CD4-positive, alpha-beta T cell (primary cell): ENCODE data around the gene HNRNPC. TPM values are rescaled to one million over a fixed set of nuclear protein-coding genes. Genes with fewer than 3 reads are reported as not detected.
A peak's percentile ranks its signal among the peaks of the same experiment; 100 is the strongest.

ENCODE experiments used
- ATAC-seq: fragments of 200-7000 bp; cut with Tn5 transposase; one replicate; pipeline ENCODE4 v1.10.0; 2022; ENCODE audit warnings: mild to moderate bottlenecking; ENCODE audit not compliant: poor library complexity
- CTCF ChIA-PET: fragments of 350-600 bp; sonication (Branson Sonifier 250); formaldehyde crosslinking; loops from one replicate; lab custom pipeline; 2021; ENCODE audit warnings: antibody characterized with exemption, inconsistent platforms; lab: Charles Lee
- POLR2A ChIA-PET: fragments of 350-600 bp; sonication (Branson Sonifier 250); formaldehyde crosslinking; loops from one replicate; lab custom pipeline; 2021; ENCODE audit warnings: antibody characterized with exemption, inconsistent platforms; lab: Charles Lee
- DNase-seq, 14 experiments: peaks; one replicate each; pipeline ENCODE4 v3.0.0-alpha.2; 2013 to 2020; ENCODE audit warnings: mixed read lengths in 2 of 14
- H3K27ac ChIP-seq, 2 donors: one replicate each; pipeline versions ENCODE4 v1.5.1 to v1.7.0; 2013; ENCODE audit warnings: low read length in 2 of 2, low read depth in 1 of 2, mild to moderate bottlenecking in 1 of 2
- H3K27me3 ChIP-seq, 2 experiments: 1 replicate in 1 of 2; 2 replicates in 1 of 2; pipeline versions ENCODE4 v1.6.1 to v1.7.0; 2013; ENCODE audit warnings: low read length in 2 of 2, control low read depth in 1 of 2, mild to moderate bottlenecking in 1 of 2, moderate library complexity in 1 of 2; ENCODE audit not compliant: insufficient read depth in 2 of 2, control insufficient read depth in 1 of 2
- H3K36me3 ChIP-seq: one replicate; pipeline ENCODE4 v1.6.1; 2013; ENCODE audit warnings: low read length, control low read depth; ENCODE audit not compliant: insufficient read depth
- H3K4me1 ChIP-seq: one replicate; pipeline ENCODE4 v1.6.1; 2013; ENCODE audit warnings: low read length, control low read depth; ENCODE audit not compliant: insufficient read depth
- H3K4me3 ChIP-seq: one replicate; pipeline ENCODE4 v1.5.1; 2013; ENCODE audit warnings: mild to moderate bottlenecking, low read length, moderate library complexity
- H3K9me3 ChIP-seq, 2 experiments: 1 replicate in 1 of 2; 2 replicates in 1 of 2; pipeline versions ENCODE4 v1.6.1 to v1.7.0; 2013; ENCODE audit warnings: low read length in 2 of 2, mild to moderate bottlenecking in 2 of 2, control low read depth in 1 of 2, moderate library complexity in 1 of 2; ENCODE audit not compliant: control insufficient read depth in 1 of 2, insufficient read depth in 1 of 2
- H3K27ac Mint-ChIP-seq: one replicate; pipeline ENCODE4 v1.8.0; 2020; ENCODE audit warnings: mixed read lengths
- H3K27me3 Mint-ChIP-seq: one replicate; pipeline ENCODE4 v1.8.0; 2021; ENCODE audit warnings: mixed read lengths
- H3K36me3 Mint-ChIP-seq: one replicate; pipeline ENCODE4 v1.8.0; 2021; ENCODE audit warnings: low read depth, mixed read lengths
- H3K4me1 Mint-ChIP-seq: one replicate; pipeline ENCODE4 v1.8.0; 2021; ENCODE audit warnings: low read depth, mixed read lengths
- H3K4me3 Mint-ChIP-seq: one replicate; pipeline ENCODE4 v1.8.0; 2020; ENCODE audit warnings: mild to moderate bottlenecking, mixed read lengths
- H3K9me3 Mint-ChIP-seq: one replicate; pipeline ENCODE4 v1.8.0; 2020; ENCODE audit warnings: mixed read lengths
- intact Hi-C, 2 experiments: fragments of 100-400 bp; cut with DNase I in 1 of 2; cut with micrococcal nuclease in 1 of 2; formaldehyde crosslinking; loops; one replicate each; pipeline versions ENCODE4 v1.15.1 to v1.9.0; 2023 to 2025; cut with DNase I, micrococcal nuclease
- total RNA-seq, 174 experiments: library from RNA in 2 of 174; stranded (reverse) in 2 of 174; gene quantifications; one replicate each; pipeline ENCODE4 v1.2.3 and lab custom pipeline; 2021 to 2026
- TF ChIP-seq, protein P1 (sequence below): fragments of 200-600 bp; IDR thresholded peaks from one replicate; pipeline ENCODE4 v1.8.0; 2022; ENCODE audit warnings: antibody characterized with exemption, mild to moderate bottlenecking

HNRNPC gene
- total RNA-seq, 2 experiments from 2014 or later, result 507 to 528 TPM

DNA sequence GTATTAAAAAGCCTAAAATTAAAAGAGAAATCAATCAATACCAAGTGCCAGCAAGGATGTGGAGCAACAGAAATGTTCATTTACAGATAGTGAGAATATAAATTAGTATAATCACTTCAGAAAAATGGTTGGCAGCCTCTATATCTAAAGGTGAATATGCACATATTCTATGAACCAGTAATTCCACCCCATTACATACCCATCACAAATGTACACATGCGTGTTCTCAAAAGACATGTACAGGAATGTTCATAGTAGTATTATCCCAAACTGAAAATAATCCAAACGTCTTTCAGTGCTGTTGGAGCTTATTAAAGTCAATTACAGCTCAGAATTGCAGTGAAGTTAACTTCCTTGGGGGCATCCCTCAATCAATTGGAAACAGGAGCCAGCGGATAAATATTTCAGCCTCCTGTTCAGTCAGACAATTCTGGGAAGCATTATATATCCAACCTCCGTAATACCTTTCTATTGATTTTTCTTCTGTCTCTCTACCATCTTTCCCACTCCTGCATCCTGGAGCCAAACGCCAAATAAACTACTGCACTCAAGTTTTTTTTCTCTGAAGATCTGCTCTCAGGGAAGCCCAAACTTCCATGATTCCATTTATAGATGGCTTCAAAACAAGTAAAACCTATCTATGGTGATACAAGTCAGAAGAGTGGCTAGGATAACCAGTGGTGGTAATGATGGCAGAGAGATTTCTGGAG, 68.3 kb downstream of the HNRNPC start:
- H3K27me3 Mint-ChIP-seq, result no peaks in the 10 kb centered on the region
- no peaks in the 10 kb centered on the region for H3K4me1 ChIP-seq
- ChIA-PET CTCF (no interaction called here), POLR2A (no interaction called here)
- H3K9me3 Mint-ChIP-seq, result no peaks in the 10 kb centered on the region
- peak in 2 of 14 experiments; percentile 4 to 13 for DNase-seq
- TF ChIP-seq, protein P1, sequence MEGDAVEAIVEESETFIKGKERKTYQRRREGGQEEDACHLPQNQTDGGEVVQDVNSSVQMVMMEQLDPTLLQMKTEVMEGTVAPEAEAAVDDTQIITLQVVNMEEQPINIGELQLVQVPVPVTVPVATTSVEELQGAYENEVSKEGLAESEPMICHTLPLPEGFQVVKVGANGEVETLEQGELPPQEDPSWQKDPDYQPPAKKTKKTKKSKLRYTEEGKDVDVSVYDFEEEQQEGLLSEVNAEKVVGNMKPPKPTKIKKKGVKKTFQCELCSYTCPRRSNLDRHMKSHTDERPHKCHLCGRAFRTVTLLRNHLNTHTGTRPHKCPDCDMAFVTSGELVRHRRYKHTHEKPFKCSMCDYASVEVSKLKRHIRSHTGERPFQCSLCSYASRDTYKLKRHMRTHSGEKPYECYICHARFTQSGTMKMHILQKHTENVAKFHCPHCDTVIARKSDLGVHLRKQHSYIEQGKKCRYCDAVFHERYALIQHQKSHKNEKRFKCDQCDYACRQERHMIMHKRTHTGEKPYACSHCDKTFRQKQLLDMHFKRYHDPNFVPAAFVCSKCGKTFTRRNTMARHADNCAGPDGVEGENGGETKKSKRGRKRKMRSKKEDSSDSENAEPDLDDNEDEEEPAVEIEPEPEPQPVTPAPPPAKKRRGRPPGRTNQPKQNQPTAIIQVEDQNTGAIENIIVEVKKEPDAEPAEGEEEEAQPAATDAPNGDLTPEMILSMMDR, result no peak
- no peak overlapping the region for H3K27ac Mint-ChIP-seq
- no peak overlapping the region for H3K27ac ChIP-seq
- peaks cover 26% of the 10 kb centered on the region for H3K36me3 Mint-ChIP-seq
- no peak for ATAC-seq
- no peaks in the 10 kb centered on the region for H3K9me3 ChIP-seq
- peaks cover under 1% of the 10 kb centered on the region for H3K36me3 ChIP-seq
- no peak overlapping the region for H3K4me3 Mint-ChIP-seq
- intact Hi-C loops, result no loop called here
- H3K4me1 Mint-ChIP-seq, result peaks cover 24% of the 10 kb centered on the region
- H3K4me3 ChIP-seq, result no peak overlapping the region
- no peaks in the 10 kb centered on the region for H3K27me3 ChIP-seq

DNA sequence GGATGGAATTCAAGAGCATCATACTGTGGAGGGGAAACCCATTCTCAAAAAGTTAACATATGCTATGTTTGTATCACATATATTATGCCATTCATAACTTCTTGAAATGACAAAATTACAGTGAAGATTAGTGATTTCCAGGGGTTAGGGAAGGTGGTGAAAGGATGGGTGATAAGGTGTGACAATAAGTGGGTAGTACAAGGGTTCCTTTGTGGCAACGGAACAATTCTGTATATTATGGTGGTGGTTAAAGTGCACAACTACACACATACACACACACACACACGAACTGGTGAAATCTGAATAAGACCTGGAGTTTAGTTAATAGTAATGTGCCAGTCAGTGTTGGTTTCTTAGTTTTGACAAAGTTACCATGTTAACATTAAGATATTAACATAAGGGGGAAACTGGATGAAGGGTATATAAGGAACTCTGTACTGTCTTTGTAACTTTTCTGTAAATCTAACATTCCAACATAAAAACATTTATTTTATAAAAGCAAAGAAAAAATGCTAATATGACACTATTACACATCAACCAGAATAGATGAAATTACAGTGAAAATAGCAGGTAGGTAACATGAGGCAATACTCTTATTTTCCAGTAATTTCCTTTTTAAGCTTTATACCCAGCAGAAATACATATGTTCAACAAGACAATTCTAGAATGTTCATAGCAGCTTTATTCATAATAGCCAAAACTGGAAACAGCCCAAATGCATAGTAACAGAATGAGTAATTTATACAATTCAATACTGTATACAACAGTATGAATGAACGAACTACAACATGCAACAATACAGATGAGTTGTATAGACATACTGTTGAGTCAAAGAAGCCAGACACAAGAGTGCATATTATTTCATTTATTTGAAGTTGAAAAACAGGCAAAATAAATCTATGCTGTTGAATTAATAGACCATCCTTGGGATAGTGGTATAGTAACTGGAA, 69.4 kb downstream of the HNRNPC start:
- peak overlapping the region; percentile 17 for H3K4me3 Mint-ChIP-seq
- H3K4me1 ChIP-seq, result no peaks in the 10 kb centered on the region
- no peaks in the 10 kb centered on the region for H3K9me3 ChIP-seq
- DNase-seq (peak in 2 of 14 experiments; percentile 15 to 20), ATAC-seq (no peak)
- TF ChIP-seq, protein P1, result no peak
- H3K36me3 ChIP-seq, result no peaks in the 10 kb centered on the region
- H3K9me3 Mint-ChIP-seq, result no peaks in the 10 kb centered on the region
- no peak overlapping the region for H3K27ac ChIP-seq
- H3K27me3 Mint-ChIP-seq, result no peaks in the 10 kb centered on the region
- peaks cover 17% of the 10 kb centered on the region for H3K36me3 Mint-ChIP-seq
- H3K4me3 ChIP-seq, result no peak overlapping the region
- H3K27ac Mint-ChIP-seq, result no peak overlapping the region
- intact Hi-C loops, result no loop called here
- H3K27me3 ChIP-seq, result no peaks in the 10 kb centered on the region
- ChIA-PET POLR2A (no interaction called here), CTCF (no interaction called here)
- peaks cover 20% of the 10 kb centered on the region for H3K4me1 Mint-ChIP-seq

DNA sequence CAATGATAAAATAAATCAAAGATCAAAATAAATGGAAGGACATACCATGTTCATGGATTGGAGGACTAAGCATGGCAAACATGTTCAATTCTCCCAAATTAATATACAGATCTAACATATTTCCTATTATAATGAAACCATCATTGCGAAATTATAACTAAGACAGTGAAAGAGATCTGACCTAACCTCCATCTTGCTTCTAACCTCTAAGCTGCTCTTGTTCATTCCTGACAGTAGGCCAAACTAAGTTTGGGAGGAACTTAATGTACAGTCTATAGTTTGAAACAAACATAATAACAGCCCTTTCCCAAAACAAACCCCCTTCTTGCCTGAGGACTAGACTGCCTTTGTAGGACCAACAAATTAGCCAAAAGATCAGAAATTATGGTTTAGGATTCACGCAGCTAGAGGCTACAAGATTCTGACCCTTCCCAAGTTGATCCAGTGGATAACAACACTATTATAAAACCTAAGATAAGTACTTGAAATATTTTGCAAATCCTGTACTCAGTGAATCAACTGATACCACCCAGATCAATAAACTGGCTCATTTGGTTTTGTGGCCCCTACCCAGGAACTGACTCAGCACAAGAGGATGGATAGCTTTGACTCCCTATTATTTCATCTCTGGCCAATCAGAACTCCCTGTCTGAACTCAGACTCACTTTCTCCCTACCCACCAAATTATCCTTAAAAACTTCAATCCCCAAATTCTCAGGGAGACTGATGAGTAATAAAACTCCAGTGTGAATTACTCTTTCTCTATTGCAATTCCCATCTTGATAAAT, 71.6 kb downstream of the HNRNPC start:
- CTCF ChIA-PET, result no interaction called here
- ATAC-seq (no peak), DNase-seq (peak in 2 of 14 experiments; percentile 5 to 29)
- Histone ChIP-seq H3K27ac (no peak overlapping the region), H3K9me3 (no peaks in the 10 kb centered on the region), H3K27me3 (no peaks in the 10 kb centered on the region), H3K4me1 (peaks cover 3% of the 10 kb centered on the region), H3K36me3 (no peaks in the 10 kb centered on the region), H3K4me3 (no peak overlapping the region)
- TF ChIP-seq, protein P1, result no peak
- intact Hi-C loops, result no loop called here
- Mint-ChIP-seq H3K36me3 (no peaks in the 10 kb centered on the region), H3K4me1 (peaks cover 5% of the 10 kb centered on the region), H3K27me3 (no peaks in the 10 kb centered on the region), H3K27ac (no peak overlapping the region), H3K9me3 (no peaks in the 10 kb centered on the region), H3K4me3 (no peak overlapping the region)
- POLR2A ChIA-PET, result no interaction called here
